ENCODE results near the gene VTI1A.

VTI1A gene

GRCh38 chr10:112548535-112549276 is 101.7 kb downstream of the VTI1A start:
- no peak for DNase-seq (ENCODE audit: low read depth)
- no peaks in the 10 kb centered on the region for H3K9me3 ChIP-seq (ENCODE audit: control insufficient read depth, low read length)
- H3K36me3 ChIP-seq (ENCODE audit: control insufficient read depth, insufficient read depth, low read length, severe bottlenecking) = peaks cover 6% of the 10 kb centered on the region
- H3K9ac ChIP-seq (ENCODE audit: low read length) = no peak overlapping the region
- no peak overlapping the region for H3K4me3 ChIP-seq (ENCODE audit: low read length)
- H3K4me1 ChIP-seq (ENCODE audit: control insufficient read depth, insufficient read depth, low read length) = no peaks in the 10 kb centered on the region
- H3K27me3 ChIP-seq (replicated peaks; ENCODE audit: control insufficient read depth, insufficient read depth, low read length) = no peaks in the 10 kb centered on the region

- Histone ChIP-seq H3K4me3 (ENCODE audit: low read length) (no peak overlapping the region), H3K4me1 (ENCODE audit: control insufficient read depth, insufficient read depth, low read length) (no peaks in the 10 kb centered on the region), H3K27me3 (replicated peaks; ENCODE audit: control insufficient read depth, insufficient read depth, low read length) (no peaks in the 10 kb centered on the region), H3K9me3 (ENCODE audit: control insufficient read depth, low read length) (no peaks in the 10 kb centered on the region), H3K36me3 (ENCODE audit: control insufficient read depth, insufficient read depth, low read length, severe bottlenecking) (peaks cover 6% of the 10 kb centered on the region), H3K9ac (ENCODE audit: low read length) (no peak overlapping the region)
- DNase-seq (ENCODE audit: low read depth) = no peak
Observed at GRCh38 chr10:112552593-112553110, 105.6 kb downstream of the VTI1A start.

DNA sequence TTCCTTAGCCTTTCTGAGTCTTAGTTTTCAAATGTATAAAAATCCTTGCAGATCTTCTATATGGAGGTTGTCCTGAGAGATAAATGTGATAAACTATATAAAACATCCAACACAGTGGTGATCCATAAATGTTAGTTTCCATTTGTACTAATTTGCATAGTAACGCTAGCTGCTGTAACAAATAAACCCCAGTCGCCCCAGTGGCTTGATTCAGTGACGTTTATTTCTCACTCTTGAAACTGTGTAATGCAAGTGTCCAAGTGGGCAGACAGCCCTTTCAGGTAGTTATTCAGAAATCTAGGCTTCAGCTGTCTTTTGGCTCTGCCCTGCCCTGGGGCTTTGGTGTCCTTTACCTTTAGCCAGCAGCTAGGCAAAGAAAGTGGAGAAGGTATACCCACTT is 106.3 kb downstream of the VTI1A start:
- no peak for DNase-seq (ENCODE audit: low read depth)
- no peak overlapping the region for H3K9ac ChIP-seq (ENCODE audit: low read length)
- H3K27me3 ChIP-seq (replicated peaks; ENCODE audit: control insufficient read depth, insufficient read depth, low read length) = no peaks in the 10 kb centered on the region

DNA sequence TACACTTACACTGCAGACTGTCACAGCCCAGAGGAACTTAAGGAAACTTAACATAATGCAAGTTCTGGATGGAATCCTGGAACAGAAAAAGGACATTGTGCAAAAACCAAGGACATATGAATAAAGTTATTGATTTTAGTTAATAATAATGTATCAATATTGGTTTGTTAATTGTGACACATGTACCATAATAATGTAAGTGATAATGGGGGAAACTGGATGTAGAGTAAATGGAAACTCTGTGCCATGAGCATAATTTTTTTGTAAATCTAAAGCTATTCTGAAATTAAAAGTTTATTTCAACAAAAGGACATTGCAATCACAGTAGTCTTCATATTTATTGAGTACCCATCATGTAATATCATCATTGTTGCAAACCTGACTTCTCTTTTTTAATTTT is 107.2 kb downstream of the VTI1A start:
- H3K4me1 ChIP-seq (ENCODE audit: control insufficient read depth, insufficient read depth, low read length) = no peaks in the 10 kb centered on the region
- no peaks in the 10 kb centered on the region for H3K9me3 ChIP-seq (ENCODE audit: control insufficient read depth, low read length)
- H3K27me3 ChIP-seq (replicated peaks; ENCODE audit: control insufficient read depth, insufficient read depth, low read length) = no peaks in the 10 kb centered on the region
- peaks cover 6% of the 10 kb centered on the region for H3K36me3 ChIP-seq (ENCODE audit: control insufficient read depth, insufficient read depth, low read length, severe bottlenecking)
- no peak overlapping the region for H3K9ac ChIP-seq (ENCODE audit: low read length)
- no peak for DNase-seq (ENCODE audit: low read depth)
- H3K4me3 ChIP-seq (ENCODE audit: low read length) = no peak overlapping the region

More for the DNA sequence above, 106.3 kb downstream of the VTI1A start:
- H3K9me3 ChIP-seq (ENCODE audit: control insufficient read depth, low read length) = no peaks in the 10 kb centered on the region
- no peak overlapping the region for H3K4me3 ChIP-seq (ENCODE audit: low read length)
- H3K4me1 ChIP-seq (ENCODE audit: control insufficient read depth, insufficient read depth, low read length) = no peaks in the 10 kb centered on the region
- H3K36me3 ChIP-seq (ENCODE audit: control insufficient read depth, insufficient read depth, low read length, severe bottlenecking) = peaks cover 6% of the 10 kb centered on the region

GRCh38 chr10:112557197-112557596 is 110.2 kb downstream of the VTI1A start:
- Histone ChIP-seq H3K36me3 (ENCODE audit: control insufficient read depth, insufficient read depth, low read length, severe bottlenecking) (peaks cover 6% of the 10 kb centered on the region), H3K9ac (ENCODE audit: low read length) (no peak overlapping the region), H3K4me3 (ENCODE audit: low read length) (no peak overlapping the region), H3K4me1 (ENCODE audit: control insufficient read depth, insufficient read depth, low read length) (no peaks in the 10 kb centered on the region), H3K9me3 (ENCODE audit: control insufficient read depth, low read length) (no peaks in the 10 kb centered on the region), H3K27me3 (replicated peaks; ENCODE audit: control insufficient read depth, insufficient read depth, low read length) (no peaks in the 10 kb centered on the region)
- no peak for DNase-seq (ENCODE audit: low read depth)

DNA sequence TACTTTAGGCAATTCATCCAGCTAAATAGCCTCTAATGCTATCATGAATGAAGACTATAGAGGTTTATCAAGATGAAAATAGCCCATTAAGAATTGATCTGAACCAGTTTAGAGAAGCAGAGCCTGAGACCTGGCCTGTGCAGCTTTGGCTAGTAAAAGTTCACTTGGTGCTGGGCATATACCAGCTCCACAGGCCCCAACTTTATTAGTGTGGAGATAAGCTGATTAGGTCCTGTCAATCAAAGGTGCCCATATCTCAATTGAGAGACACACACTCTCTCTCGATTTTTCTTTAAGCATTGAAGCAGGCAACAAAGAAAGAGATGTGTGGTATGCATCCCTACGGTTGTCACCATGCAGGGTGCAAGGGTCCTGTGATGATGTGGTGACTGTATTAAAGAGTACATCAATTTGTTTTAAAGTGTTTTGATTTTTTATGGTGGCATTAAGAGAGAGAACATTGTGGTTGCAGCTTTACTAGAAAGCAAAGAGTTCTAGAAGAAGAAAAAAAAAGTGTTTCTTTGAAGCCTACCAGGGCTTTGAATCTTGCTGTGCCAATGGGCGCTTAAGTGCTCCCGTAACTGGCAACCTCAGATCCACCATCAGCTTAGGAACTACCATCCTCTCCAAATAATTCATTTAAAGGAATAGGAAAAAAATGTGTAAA is 111.6 kb downstream of the VTI1A start:
- no peak overlapping the region for H3K9ac ChIP-seq (ENCODE audit: low read length)
- no peaks in the 10 kb centered on the region for H3K9me3 ChIP-seq (ENCODE audit: control insufficient read depth, low read length)
- H3K4me3 ChIP-seq (ENCODE audit: low read length) = no peak overlapping the region
- no peak for DNase-seq (ENCODE audit: low read depth)
- no peaks in the 10 kb centered on the region for H3K27me3 ChIP-seq (replicated peaks; ENCODE audit: control insufficient read depth, insufficient read depth, low read length)
- H3K36me3 ChIP-seq (ENCODE audit: control insufficient read depth, insufficient read depth, low read length, severe bottlenecking) = no peaks in the 10 kb centered on the region
- H3K4me1 ChIP-seq (ENCODE audit: control insufficient read depth, insufficient read depth, low read length) = peaks cover 4% of the 10 kb centered on the region

GRCh38 chr10:112559349-112559748 is 112.3 kb downstream of the VTI1A start:
- Histone ChIP-seq H3K9ac (ENCODE audit: low read length) (no peak overlapping the region), H3K9me3 (ENCODE audit: control insufficient read depth, low read length) (no peaks in the 10 kb centered on the region), H3K36me3 (ENCODE audit: control insufficient read depth, insufficient read depth, low read length, severe bottlenecking) (no peaks in the 10 kb centered on the region), H3K27me3 (replicated peaks; ENCODE audit: control insufficient read depth, insufficient read depth, low read length) (no peaks in the 10 kb centered on the region), H3K4me1 (ENCODE audit: control insufficient read depth, insufficient read depth, low read length) (peaks cover 6% of the 10 kb centered on the region), H3K4me3 (ENCODE audit: low read length) (no peak overlapping the region)
- DNase-seq (ENCODE audit: low read depth) = no peak

DNA sequence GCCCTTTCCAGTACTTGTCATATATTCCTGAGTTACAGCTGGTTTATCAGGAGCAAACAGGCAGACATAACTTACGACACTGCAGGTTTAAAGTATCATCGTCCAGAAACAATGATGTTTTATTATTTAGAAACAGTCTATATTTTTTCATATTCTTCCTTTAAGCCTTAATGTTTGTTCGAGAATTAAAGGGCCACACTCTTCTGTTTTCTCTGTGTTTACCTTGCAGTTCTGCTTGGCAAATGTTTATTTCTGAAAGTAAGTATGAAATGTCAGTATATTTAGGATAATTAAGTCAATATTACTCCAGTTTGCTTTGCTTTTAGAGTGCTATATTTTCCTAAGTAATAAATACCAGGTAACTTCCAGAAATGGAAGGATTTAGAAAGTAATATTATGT is 115.1 kb downstream of the VTI1A start:
- H3K9ac ChIP-seq (ENCODE audit: low read length) = no peak overlapping the region
- H3K36me3 ChIP-seq (ENCODE audit: control insufficient read depth, insufficient read depth, low read length, severe bottlenecking) = no peaks in the 10 kb centered on the region
- H3K4me1 ChIP-seq (ENCODE audit: control insufficient read depth, insufficient read depth, low read length) = peaks cover 17% of the 10 kb centered on the region
- H3K9me3 ChIP-seq (ENCODE audit: control insufficient read depth, low read length) = no peaks in the 10 kb centered on the region
- no peak overlapping the region for H3K4me3 ChIP-seq (ENCODE audit: low read length)
- DNase-seq (ENCODE audit: low read depth) = no peak
- no peaks in the 10 kb centered on the region for H3K27me3 ChIP-seq (replicated peaks; ENCODE audit: control insufficient read depth, insufficient read depth, low read length)

- H3K36me3 ChIP-seq (ENCODE audit: control insufficient read depth, insufficient read depth, low read length, severe bottlenecking) = no peaks in the 10 kb centered on the region
- no peak for DNase-seq (ENCODE audit: low read depth)
- H3K4me1 ChIP-seq (ENCODE audit: control insufficient read depth, insufficient read depth, low read length) = peaks cover 17% of the 10 kb centered on the region
- no peaks in the 10 kb centered on the region for H3K27me3 ChIP-seq (replicated peaks; ENCODE audit: control insufficient read depth, insufficient read depth, low read length)
- H3K9ac ChIP-seq (ENCODE audit: low read length) = no peak overlapping the region
- no peaks in the 10 kb centered on the region for H3K9me3 ChIP-seq (ENCODE audit: control insufficient read depth, low read length)
- H3K4me3 ChIP-seq (ENCODE audit: low read length) = no peak overlapping the region
Observed at GRCh38 chr10:112562809-112563663, 116.0 kb downstream of the VTI1A start.

GRCh38 chr10:112564337-112564736 is 117.3 kb downstream of the VTI1A start:
- Histone ChIP-seq H3K9ac (ENCODE audit: low read length) (peak overlapping the region; percentile 57), H3K36me3 (ENCODE audit: control insufficient read depth, insufficient read depth, low read length, severe bottlenecking) (no peaks in the 10 kb centered on the region), H3K27me3 (replicated peaks; ENCODE audit: control insufficient read depth, insufficient read depth, low read length) (no peaks in the 10 kb centered on the region), H3K4me3 (ENCODE audit: low read length) (peak overlapping the region; percentile 43), H3K9me3 (ENCODE audit: control insufficient read depth, low read length) (no peaks in the 10 kb centered on the region), H3K4me1 (ENCODE audit: control insufficient read depth, insufficient read depth, low read length) (peaks cover 17% of the 10 kb centered on the region)
- DNase-seq (ENCODE audit: low read depth) = no peak

Data from adipocyte (in vitro differentiated cells).